HG02870 (cell line): Measurements from ENCODE around the gene ENTR1.

Source experiments
- ATAC-seq: cut with Tn5 transposase; IDR thresholded peaks from one replicate; pipeline ENCODE4 v1.9.1; 2021; ENCODE audit warnings: mild to moderate bottlenecking, moderate library complexity; ENCODE audit not compliant: unreplicated experiment

Gene ENTR1

DNA sequence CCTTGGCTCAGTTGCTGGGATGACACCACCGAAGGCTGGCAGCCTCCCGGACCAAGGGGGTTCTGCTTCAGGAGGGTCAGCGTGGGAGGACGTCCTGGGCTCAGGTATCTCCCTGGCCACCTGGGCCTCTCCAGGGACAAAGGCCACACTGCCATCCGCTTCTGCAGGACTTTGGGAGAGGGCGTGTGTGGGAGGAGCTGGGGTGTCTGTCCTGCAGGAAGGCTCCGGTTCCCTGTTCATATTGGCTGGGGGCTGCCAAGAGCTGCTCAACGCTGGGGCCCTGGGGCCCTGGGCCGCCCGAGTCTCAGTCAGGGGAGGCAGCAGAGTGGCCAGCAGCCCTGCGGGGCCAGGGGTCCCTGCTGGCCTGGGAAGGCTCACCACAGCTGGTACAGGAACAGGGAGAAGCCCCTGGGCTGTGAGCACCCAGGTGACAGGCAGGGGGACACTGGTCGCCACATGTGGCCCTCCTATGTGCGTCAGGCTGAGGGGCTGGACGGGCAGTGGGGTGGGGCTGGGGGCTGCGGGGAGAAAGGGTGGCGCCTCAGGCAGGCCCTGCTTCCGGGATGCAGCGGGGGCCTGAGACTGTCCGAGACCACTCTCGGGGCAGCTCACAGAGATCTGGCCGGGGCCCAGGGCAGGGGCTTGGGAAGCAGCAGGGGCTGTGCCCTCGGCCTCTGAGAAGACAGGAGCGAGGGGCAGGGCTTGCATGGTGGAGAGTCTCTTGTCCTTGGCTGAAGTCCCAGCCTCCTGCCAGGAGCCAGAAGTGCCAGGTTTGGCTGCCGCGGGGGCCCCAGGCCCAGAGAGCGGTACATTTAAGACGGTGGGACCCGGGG is 32.0 kb downstream of the ENTR1 start:
- ATAC-seq: no peak

DNA sequence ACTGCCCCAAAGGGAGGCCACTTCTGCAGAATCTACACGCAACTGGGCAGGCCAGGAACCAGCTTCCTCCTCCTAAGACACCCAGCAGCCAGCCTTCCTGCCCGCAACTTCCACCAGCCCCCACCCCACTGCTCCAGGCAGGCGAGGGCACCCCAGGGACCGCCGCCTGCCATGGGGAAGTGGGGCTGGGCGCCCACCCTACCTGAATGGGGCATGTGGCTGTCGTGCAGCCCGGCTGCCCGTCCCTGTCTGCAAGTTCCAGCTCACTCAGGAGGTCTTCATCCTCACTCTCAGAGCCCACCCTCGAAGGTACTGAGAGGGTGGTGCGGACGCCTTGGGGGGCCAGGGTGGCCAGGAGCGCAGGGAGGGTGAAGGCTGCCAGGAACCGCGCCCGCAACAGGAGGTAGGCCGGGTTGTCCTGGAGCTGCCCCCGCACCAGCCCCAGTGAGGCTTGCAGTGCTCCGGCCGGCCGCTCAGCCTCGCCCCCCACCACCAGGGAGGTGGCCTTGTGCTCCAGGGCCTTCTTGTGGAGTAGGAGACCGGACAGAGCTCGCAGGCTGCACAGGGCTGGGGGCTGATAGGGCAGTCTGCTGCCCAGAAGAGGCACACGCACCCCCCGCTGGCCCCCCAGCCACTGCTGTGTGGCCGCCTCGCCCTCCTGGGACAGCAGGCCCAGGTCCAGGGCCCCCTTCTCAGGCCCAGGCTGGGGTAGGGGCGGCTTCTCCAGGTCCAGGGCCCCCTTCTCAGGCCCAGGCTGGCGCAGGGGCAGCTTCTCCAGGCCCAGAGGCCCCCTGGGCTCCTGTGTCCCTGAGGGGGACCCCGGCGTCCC is 32.9 kb downstream of the ENTR1 start:
- ATAC-seq: no peak

DNA sequence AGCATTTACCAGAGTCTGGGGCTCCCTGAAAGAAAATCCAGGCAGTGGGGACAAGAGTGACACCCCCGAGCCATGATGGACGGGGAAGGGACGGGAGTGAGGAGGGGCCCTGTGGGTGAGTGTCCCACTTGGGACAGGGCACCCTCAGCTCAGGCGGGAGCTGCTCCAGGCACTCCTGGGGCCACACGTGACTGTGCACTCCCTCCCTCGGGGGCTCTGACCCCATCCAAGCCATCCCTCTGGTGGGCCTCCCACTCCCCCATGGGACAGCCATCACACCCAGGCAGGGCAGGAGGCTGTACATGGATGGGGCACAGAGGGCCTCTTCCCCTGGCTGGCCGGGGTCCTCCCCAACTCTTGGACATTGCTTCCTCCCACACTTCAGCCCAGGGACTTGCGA is 34.0 kb downstream of the ENTR1 start:
- no peak for ATAC-seq

DNA sequence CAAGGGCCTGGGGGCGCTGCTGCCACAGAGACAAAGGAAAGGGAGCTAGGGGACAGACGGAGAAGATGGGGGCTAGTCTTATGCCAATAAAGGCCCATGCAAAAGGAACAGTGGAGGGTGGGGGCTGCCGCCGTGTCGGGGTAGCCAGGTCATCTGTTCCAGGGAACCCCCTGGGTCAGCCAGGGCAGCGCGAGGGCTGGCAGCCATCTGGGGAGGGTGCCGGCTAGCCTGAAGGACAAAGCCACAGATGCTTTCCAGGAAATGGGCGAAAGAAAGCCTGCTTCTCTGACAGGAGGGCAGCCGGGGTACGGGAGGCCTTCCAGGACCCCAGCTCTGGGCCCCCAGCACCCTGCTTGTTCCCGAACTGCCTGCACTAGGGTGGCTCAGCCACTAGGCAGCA is 35.3 kb downstream of the ENTR1 start:
- ATAC-seq: no peak

DNA sequence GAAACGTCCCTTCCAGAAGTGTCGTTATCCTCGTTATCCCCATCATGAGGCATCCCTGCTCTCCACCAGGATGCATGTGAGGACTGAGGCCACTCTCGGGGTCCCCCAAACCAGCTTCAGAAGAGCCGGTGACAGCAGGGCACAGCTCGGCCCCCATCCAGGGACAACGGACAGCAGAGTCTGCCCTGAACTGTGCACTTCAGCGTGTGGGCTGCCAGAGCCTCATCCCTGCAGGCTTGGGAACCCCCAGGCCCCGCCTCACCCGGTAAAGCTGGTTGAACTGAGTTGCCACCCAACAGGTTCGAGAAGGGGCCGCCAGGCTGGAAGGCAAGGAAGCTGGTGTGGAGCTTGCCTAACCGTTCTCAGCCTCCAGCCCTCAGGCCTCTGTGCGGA is 36.2 kb downstream of the ENTR1 start:
- no peak for ATAC-seq

DNA sequence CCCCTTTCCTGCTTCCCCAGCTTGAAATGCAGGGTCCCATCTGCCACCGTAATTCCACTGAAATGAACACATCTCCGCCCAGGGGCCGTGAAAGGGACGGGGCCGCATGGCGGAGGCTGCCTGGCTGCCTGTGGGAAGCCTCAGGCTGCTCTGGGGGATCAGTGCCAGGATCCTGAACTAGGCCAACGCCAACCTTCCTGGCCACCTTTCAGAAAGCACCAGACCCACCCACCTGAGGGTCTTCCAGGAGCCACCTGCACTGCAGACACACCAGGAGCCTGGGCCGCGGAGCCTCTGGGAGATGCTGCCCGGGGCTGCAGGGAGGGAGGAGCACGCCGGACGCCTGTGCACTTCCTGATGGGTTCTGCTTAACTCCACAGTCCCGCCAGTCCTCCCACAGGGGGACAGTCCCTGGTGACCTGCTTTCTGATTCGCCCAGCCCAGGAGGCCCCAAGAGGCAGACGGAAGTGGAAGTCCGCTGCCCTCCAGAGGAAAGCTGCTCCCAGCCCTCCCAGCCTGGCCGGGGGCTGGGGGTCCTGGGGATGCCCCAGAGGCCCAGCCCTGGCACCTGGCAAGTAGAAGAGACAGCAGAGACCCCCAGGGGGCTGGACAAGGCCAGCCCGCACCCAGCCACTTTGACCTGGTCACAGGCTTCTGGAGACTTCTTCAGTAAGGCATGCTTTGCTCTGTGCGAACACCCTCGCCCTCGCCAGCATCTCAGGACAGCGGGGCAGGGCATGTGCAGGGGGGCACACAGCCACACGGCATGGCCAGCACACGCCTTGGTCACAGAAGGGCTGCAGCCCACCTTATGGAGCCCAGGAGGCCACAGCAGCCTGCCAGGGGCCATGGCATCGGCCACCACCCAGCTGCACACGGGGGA is 36.9 kb downstream of the ENTR1 start, which contains the start of gene CARD9:
TSS of gene CARD9 (minus strand) at position 370 of the 883 bp plus-strand sequence. CDS start 1,591 bp downstream, outside the sequence.
- ATAC-seq: no peak

DNA sequence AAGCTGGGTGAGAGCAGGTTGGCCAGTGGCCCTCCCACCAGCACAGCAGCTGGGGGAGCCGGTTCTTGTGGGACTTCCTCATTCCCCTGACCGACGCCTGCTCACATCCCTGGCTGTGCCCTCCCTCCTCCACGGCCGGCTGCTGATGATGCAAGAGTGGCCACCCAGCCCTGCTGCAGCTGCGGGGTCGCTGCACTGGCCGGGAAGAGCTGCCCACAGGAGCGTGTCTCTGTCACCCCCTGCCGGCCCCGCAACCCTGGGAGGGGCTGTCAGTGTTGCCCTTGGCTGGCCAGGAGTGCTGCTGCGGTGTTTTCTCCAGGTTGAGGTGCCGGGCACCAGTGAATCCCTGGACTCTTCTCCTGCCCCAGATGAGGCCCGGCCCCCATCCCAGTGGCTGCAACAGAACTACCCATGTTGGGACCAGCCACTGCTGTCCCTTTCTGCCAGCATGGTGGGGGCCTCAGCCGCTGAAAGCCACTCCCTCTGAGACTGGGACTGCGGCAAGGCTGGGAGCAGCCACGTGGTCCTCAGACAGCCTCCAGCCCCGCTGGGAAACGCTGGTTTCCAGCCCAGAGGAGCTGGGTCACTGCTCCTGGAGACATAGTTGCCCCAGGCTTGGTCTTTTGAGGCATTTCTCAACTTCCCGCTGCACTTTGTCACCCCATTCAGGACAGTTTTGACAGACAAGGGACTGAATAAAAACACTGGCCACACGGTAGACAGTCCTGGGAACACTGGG is 37.7 kb downstream of the ENTR1 start:
- no peak for ATAC-seq

DNA sequence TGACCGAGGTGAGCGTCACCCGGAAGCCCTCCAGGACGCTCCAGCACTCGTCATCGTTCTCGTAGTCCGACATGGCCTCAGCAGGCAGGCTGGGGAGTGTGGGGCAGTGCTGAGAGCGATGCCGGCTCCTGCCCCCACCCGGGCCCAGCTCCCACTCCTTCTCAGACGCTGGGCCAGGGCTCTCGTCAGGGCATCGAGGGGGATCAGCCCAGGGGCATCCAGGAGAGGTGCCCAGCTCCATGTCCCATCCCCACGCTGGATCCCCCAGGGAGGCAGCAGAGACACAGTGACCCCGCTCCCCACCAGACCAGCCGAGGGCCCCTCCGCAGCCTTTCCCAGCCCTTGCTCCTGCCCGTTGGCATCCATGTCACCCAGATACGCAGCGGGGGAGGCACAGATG is 38.4 kb downstream of the ENTR1 start:
- ATAC-seq: no peak

DNA sequence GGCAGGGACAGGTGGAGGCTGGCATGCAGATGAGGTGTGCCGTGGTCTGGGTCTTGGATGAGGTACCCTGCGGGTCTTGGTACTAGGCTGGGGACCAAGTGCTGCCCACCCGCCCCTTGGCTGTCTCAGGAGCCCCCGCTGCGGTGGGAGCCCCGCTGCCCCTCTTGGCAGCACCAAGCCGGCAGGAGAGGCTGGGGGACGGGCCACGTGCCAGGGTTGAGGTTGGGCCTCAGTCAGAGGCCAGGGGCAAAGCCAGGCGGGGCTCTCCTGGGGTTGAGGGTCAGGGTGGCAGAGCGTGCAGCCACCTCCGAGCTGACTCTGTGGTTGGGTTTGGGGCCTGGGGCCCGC is 38.9 kb downstream of the ENTR1 start:
- no peak for ATAC-seq

DNA sequence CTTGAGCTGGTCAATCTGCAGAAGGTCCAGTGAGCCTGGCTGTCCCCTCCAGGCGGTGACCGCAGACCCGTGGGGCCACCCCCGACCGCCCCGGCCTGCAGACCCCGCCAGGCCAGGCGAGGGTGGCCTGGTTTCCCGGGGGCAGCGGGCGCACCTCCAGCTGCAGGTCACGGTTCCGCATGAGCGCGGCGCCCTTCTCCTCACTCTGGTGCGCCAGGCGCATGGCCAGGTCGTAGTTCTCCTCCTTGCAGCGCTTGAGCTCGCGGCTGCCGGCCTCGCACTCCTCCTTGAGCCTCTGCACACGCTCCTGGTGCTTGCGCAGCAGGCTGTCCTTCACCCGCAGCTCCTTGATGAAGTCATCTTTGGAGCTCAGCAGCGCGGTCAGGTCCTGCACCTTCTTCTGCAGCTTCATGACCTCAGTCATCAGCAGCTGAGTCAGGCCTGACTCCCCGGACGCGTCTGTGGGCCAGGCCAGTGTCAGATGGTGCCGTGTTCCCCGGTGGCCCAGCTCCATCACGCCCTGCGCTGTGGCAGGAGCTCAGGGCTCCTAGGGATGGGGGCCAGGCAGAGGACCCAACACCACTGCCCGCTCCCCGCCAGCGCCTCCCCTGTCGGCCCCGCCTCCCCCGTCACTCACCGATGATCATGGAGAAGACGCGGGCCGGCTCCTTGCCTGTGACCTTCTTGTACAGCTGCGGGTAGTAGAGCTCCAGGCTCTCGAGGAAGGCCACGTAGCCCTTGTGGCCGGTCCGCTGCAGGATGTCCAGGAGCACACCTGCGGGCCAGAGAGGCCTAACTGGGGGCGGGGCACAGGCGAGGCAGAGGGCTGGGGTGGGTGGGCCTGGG is 39.5 kb downstream of the ENTR1 start:
- ATAC-seq: no peak

DNA sequence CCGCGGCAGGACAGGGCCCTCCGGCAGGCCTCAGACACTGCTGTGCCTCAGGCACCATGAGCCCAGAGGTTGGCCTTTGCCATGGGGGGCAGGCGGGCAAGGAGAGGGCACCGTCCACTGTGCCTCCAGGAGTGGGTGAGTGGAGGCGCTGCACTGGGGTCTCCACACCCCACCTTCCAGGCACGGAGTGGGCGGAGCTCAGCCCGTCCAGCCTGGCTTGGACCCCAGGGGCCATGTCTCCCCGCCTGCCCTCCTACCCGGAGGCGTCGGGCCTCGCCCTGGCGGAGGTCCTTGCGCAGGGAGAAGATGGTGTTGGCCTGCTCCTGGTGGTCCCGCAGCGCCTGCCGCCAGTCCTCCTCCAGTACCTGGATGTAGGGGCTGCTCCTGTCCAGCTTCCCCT is 40.4 kb downstream of the ENTR1 start:
- no peak for ATAC-seq

DNA sequence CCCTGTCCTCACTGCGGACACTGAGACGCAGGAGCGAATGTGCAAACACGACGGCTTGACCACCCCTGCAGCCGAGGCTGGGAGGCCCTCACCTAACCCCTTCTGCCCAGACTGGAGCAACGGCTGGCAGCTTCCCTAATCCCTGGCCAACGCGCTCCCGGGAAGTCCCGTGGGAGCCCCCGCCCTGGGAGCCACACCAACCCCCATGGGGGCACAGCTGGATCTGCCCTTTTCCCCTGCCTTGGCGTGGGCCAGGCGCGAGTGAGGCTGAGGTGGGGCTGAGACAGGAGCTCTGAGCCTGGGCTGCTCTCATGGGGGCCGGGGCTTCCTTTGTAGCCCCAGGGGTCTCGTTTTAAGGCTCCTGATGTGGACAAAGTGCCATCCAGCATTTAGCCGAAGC is 42.2 kb downstream of the ENTR1 start:
- no peak for ATAC-seq

DNA sequence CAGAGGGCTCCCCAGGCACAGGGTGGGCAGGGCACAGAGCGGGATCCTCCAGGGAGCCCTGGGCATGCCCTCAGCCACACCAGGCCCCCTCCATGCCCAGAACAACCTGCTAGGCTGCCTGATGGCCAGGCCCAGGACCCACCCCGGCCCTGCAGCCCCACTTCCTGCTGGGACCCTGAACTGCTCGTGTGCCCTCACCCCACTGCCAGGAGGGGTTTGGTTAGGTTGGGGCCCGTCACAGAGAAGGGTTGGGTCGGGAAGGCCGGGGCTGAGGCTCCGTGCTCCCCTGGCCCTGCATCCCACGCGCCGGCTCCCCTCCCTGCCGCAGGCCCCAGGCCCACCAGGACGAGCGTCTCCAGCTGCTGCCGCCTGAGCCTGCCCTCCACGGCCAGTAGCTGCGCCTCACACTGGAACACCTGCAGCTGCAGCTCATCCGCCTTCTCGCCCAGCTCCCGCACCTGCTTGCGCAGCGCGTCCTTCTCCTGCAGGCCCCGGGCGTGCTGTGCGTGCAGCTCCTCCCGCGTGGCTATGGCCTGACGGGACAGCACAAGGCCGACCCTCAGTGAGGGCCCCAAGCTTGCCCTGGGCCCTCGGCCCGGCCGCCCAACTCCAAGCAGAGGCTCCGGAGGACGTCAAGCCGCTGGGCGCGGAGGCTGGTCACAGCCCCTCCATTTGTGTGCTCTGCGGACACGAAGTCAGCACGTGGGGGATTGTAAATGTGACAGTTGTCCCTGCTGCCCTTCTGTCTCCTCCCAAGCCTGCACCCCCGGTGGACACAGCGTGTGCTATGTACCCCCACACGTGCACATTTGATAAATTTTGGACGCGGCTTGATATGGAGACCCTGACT is 42.9 kb downstream of the ENTR1 start:
- ATAC-seq: no peak

DNA sequence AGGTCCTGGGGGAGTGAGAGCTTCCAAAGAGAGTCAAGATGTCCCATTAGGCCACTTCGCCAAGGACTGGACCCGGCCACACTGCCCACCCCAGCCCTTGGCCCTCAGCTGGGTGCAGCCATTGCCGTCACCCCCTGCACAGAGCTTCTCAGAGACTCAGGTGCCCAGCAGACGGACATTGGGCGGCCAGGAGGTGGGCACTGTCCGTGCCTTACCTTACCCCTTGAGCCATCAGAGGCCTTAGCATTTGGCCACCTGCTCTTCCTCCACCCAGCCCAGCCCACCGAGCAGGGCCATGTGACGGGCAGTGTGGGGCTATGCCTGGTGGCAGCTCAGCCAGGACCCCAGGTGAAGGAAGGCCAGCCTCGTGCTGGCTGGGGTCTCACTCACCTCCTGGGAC is 43.6 kb downstream of the ENTR1 start:
- no peak for ATAC-seq

DNA sequence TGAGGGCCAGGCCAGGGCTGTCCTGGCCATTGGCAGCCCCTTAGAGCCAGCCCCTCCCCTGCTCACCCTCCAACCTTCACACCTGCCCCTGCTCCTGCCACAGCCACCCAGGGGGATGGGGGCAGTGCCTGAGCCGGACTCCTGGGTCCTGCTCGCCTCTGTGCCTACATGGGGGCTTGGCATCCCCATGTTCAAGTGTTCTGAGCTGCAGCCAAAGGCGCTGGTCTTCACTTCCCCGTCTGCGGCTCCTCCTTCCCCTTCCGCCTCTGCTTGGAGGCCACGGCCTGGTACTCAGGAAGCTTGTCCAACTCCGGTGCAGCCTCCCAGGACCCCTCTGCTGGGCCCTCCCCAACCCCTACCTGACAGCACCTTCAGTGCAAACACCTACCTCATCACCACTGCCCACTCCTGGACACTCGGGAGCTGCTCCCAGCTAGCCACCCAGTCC is 44.6 kb downstream of the ENTR1 start:
- no peak for ATAC-seq

DNA sequence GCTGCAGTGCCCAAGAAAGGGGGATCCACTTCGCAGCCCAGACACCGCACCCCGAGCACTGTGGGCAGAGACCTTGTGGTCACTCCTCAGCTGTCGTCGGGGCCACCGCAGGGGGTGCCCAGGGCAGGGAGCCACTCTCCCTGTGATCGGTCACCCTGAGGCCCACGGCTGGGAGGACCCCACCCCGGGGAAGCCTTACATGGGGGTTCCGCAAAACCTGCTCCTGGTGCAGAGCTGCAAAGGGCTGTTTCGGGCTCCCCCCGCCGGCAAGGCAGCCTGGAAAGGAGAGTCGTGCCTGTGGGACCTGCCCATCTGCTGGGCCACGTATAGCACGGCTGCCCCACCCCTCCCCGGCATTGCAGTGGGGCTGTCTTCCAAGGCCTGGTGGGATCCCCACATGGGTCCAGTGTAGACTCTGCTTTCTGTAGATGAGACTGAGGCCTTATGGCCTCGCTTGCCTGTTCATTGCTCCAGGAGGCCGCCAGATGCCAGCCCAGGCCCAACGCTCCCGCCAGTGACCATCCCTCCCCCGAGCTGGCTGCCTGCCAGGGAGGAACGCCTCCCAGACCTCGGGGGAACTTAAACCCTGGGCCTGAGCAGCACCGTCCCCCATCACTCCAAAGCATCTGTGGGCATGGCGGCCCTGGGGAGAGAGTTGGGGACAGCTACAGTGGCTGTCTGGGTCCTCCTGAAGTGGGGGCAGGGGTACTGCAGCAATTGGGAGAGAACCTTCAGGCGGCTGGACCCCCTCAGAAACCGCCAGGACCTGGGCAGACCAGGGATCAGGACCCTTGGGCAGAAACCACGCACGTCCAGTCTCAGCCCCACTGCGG is 45.3 kb downstream of the ENTR1 start:
- ATAC-seq: no peak

DNA sequence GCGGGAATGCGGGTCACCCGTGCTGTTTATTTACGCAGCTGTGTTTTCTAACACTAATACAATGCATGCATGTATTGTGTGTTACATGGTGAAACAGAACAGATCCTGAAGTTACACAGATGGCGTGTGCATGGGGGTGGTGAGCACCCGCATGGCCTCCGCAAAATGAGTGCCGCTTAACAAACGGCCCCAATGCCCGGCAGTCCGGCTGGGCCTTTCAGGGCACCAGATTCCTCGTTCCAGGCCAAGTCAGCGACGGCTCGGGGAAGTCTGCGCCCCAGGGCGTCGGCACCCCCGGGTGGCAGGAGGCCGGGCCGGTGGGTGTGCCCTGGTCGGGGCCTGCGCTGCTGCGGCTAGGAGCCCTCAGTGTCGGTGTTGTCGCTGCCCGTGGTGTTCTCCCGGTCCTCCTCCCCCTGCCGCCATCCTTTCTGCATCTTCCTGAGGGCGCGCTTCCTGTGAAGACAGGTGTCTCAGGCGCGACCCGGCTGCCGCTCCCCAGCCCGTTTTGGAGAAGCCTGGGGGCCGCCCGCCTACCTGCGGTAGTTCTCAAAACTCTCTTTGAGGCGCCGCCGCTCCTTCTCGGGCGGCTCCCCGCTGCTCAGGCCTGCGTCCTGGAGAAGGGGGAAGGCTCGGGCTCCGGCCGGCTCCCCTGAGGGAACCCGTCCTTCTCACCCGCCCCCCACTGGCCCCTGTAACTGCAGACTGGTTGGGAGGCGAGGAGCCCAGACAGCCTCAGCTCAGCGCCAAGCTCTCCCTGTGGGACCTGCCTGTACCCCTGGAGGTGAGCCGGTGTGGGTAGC is 46.3 kb downstream of the ENTR1 start:
- ATAC-seq: no peak
